Cortex of kidney (tissue), 1 donor: Measurements from ENCODE around the gene SEC61B.
"Not testable (repeated sequence)": the region's sequence is repeated elsewhere in the genome, so short reads cannot be mapped to it uniquely, and the experiment has no call there.

Experiments used
- DNase-seq: peaks from one replicate; lab custom pipeline; 2025; lab: John Stamatoyannopoulos, UW

SEC61B gene

DNA sequence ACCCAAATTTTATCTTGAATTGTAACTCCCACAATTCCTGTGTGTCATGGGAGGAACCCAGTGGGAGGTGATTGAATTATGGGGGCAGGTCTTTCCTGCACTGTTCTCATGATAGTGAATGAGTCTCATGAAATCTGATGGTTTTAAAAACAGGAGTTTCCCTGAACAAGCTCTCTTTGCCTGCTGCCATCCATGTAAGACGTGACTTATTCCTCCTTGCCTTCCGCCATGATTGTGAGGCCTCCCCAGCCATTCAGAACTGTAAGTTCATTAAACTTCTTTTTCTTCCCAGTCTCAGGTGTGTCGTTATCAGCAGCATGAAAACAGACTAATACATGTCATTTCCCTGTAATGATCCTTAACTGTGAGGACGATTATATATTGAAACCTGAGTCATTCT is 15.8 kb downstream of the SEC61B start:
- DNase-seq: not testable (repeated sequence)

DNA sequence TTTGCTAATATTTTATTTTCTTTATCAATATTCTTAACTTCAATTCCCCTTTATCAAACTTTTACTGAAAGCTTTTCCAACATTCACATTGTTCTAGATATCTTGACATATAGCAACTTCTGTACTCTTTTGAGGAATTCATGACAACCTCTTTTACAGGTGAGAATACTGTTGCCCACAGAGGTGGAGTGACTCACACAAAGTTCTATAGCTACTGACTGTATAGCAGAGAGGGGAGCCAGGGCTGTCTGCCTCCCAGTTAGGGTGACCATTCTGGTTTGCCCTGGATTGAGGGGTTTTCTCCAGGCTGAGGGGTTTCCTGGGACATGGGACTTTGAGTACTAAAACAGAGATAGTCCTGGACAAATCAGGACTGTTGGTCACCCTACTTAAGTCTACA is 16.2 kb downstream of the SEC61B start:
- no peak for DNase-seq

DNA sequence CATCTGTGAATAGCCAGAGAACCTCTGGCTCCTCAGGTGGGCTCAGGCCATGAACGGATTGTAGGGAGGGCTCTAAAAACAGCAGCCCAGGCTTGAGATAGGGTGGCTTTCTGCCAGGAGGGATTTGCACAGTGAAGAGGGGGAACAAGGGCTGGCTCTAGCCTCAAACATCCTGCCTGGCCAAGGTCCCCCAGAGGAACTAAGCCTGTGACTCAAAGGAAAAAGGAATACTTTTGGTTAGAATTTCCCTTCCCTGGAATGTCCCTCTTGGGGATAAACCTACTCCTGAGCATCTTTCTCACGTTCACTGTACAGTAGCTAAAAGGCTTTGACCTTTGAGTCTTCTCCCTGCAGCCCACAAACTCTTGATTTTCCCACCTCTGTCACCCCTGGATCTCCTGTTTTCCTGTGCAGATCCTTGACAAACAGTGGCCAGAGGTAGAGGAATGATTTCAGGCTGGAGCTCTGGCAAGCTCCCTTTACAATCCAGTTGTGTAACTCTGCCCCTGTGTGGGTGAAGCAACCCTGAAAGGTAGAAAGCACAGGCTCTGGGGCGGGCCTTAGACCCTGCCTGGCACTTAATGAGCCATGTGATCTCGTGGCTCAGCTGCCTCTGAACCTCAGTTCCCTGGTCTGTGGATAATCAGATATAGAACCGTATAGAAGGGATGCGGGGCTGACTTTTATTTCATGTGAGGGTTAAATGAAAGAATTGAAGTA is 17.4 kb downstream of the SEC61B start:
- no peak for DNase-seq

- DNase-seq: no peak
Measured at GRCh38 chr9:99241106-99241505, 19.0 kb downstream of the SEC61B start.

DNA sequence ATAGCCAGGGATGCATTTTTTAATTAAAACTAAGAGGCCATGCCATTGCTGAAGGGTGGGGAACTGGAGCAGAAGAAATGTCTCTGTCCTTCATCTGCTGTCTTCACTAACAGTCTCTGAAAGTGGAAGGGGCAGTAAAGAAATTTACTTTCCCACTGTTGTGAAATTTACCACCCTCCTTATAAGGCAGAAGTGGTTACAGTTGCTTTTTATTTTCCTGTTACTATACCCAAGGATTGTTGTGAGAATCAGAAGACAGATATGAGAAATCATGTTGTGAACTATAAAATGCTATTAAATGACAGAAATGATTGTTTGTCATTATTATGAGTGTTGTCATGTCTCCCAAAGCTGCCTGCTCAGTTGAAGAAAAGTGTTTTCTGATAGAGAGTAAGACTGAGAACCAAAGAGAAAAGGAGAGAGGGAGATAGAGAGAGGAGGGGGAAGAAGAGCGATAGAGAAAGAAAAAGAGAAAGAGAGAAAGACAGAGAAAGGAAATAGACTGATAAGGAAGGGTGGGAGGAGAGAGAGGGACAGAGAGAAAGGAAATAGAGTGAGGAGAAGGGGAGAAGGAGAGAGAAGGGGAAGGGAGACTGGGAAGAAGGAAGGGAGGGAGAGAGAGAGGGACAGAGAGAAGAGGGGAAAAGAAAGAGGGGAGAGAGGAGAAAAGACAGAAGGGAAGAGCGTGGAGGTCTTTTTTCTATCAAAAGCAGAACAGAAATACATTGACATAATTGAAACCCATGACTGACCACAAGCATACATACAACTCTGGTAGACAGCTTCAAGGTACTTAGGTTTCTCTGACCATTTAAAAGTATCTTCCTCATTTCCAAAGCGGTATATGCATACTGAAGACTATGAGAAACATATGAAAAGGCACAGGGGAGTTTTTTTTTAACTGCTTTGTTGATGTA is 22.5 kb downstream of the SEC61B start:
- DNase-seq: no peak

- DNase-seq: no peak
Measured at GRCh38 chr9:99249619-99250018, 27.5 kb downstream of the SEC61B start.

GRCh38 chr9:99251157-99251556 is 29.1 kb downstream of the SEC61B start:
- no peak for DNase-seq

- DNase-seq: no peak
Measured at GRCh38 chr9:99253134-99253533, 31.1 kb downstream of the SEC61B start.

- no peak for DNase-seq
Measured at GRCh38 chr9:99253772-99254431, 31.8 kb downstream of the SEC61B start.

- DNase-seq: no peak
Measured at GRCh38 chr9:99255651-99256050, 33.6 kb downstream of the SEC61B start.

GRCh38 chr9:99257723-99258389 is 35.8 kb downstream of the SEC61B start:
- DNase-seq: no peak

GRCh38 chr9:99259231-99259918 is 37.3 kb downstream of the SEC61B start:
- DNase-seq: no peak

DNA sequence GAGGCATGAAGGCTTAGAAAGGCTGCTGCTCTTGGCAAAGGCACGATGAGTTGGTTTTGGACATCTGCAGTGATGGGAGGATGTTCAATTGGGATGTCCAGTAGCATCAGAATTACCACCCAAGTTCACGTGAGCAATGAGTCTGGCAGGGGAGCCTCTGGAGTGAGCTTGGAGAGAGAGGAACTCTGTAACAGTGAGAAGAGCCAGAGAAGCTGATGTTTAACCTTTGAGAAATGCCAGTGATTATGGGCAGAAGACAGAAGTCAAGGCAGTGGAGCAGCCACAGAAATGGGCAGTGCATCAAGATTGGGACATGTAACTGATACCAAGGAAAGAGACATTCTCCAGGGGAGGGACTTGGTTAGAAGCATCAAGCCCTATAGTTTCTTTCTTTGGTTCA is 39.8 kb downstream of the SEC61B start:
- DNase-seq: no peak

DNA sequence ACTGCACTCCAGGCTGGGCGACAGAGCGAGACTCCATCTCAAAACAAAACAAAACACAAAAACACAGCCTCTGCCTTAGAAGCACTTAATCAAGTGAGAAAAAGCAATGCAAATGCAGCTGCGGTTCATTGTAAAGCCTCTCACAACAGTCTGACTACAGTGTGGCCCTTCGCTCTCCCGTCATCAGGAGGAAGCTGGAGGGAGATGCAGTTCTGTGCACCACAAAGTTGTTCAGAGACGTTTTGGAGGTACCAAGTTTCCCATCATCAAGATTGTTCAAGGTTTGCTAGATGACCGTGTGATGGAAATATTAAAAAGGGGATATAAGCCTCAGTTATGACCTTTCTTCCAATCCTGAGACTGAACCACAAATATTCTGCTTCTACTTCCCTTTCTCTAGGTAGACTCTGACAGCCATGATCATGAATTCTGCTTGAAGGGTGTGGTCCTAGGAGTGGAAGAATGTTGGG is 40.9 kb downstream of the SEC61B start:
- DNase-seq: no peak

DNA sequence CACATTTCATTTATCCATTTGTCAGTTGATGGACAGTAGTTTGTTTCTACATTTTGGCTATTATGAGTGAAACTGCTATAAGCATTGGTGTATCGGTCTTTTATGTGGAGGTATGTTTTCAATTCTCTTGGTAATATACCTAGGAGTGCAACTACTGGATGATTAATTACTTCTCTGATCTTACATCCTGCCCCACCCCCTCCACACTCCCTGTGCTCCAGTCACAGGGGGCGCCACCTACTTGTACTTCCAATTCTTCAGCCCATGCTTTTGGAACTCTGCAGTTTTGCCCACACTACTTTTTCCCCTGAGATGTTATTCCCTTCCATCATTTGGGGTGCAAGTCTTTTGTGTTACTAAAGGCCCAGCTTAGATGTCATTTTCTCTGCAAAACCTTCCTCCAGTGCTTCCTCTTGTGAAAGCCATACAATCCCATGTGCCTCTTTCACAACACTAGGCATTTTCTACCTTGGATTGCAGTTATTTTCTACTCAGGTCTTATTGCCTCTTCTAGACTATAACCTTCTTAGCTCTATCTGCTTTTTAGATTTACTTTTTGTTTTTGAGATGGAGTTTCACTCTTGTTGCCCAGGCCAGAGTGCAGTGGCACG is 42.1 kb downstream of the SEC61B start:
- DNase-seq: no peak

DNA sequence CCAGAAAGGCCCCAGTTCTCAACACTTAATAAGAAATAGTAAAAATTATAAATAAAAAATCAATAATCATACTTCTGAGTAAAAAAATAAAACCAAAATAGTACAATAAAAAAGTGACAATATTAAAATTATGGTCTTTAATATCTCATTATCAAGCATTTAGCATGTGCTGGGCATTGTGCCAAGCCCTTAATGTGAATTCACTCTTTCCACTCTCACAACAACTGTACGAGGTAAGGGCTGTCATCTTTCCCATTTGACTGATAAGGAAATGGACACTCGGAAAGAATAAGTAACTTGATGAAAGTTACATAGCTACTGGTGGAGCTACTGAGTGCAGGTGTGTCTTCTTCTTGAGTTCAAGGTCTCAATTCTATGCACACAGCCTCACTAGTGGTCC is 43.6 kb downstream of the SEC61B start:
- no peak for DNase-seq

- no peak for DNase-seq
Measured at GRCh38 chr9:99266255-99267023, 44.4 kb downstream of the SEC61B start.

DNA sequence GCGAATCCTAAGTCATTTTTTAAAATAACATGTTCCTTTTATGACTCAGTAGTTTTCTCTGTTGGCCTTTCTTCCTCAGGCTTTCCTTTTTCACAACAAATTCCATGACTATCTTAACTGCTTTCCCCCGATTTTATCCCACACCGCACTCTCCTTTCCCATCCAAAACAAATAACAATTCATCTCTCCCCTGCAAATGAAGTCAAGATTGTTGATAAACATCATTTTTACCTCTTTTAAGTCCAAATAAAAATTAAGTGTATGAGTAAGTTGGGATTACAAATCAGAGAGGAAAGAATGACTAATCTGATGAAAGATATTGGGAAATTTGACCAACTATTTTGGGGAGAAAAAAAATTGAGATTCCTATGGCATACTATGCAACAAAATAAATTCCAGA is 47.3 kb downstream of the SEC61B start:
- DNase-seq: no peak

- no peak for DNase-seq
Measured at GRCh38 chr9:99270491-99270890, 48.4 kb downstream of the SEC61B start.

- no peak for DNase-seq
Measured at GRCh38 chr9:99272836-99273235, 50.8 kb downstream of the SEC61B start.
